Activated T-helper 1 cell treated with anti-CD3 and anti-CD28 coated beads, Interleukin-2, amount 50 U/mL, for 16 hours (primary cell): ENCODE measurements around the gene APOL3.
"Not testable (repeated sequence)": the region's sequence is repeated elsewhere in the genome, so short reads cannot be mapped to it uniquely, and the experiment has no call there.

ENCODE experiments used
- DNase-seq, 2 donors: peaks; one replicate each; pipeline ENCODE4 v3.0.0-alpha.2; 2020; ENCODE audit warnings: low read depth in 1 of 2, low spot score in 1 of 2

APOL3 gene

DNA sequence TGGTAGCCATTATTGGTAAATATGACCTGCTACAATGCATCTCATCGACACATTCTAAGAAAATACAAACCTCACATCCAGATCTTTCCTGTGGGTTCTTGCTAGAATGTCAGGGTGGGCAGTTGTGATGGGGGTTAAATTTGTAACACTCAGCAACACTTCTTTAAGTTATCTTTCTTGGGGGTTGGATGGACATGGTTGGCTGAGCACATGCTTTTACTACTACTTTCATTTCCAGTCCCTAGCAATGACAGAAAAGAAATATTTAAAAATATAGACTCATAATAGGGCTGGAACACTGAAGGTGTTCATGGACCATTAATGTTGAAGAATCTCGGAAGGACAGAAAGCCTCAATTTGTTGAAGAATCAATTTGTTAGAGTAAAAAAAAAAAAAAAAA, 57.6 kb downstream of the APOL3 start:
- DNase-seq = no peak

DNA sequence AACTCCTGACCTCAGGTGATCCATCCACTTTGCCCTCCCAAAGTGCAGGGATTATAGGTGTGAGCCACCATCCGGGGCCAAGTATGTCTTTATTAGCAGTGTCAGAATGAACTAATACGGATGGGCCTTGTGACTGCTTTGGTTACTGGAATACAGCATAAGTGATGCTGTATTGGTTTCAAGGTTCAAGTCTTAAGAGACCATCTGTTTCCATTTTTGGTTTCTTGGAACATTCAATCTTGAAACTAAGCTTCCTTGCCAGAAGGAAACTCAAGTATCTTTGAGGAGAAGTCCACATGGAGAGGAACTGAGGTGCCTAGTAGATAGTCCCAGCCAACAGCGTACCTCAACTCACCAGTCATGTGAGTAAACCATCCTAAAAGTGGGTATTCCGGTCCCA, 58.8 kb downstream of the APOL3 start:
- no peak for DNase-seq

- not testable (repeated sequence) for DNase-seq
These were observed 59.6 kb downstream of the APOL3 start for GRCh38 chr22:36100908-36101307.

DNA sequence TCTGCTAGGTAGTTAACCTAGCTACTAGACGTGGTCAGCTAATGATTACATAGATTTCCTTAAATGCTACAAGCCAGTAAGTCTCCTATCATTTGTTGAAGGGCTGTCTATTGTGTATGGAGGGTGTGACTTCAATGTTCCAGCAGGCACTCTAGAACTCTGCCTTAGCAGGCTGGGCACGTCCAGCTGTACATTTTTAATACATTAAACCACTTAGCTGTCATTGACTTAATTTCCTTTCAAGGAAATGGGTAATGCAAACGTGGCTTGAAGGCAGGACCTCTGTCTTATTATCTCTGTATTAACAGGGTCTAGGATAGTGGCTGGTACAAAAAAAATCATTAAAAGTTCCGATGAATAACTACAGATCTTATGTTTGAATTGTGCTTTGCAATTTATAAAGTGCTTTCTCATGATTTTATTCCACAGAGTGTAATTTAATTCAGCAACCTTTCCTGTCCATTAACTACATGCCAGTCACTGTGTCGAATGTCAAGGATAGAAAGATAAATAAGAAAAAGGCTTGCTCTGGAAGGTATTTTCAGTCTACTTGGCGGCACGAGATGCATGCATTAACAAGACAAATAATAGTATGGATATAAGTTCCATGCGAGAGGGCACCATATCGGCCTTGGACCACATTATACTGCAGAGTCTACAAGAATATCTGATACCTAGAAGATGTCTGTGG, 60.3 kb downstream of the APOL3 start:
- DNase-seq = no peak

DNA sequence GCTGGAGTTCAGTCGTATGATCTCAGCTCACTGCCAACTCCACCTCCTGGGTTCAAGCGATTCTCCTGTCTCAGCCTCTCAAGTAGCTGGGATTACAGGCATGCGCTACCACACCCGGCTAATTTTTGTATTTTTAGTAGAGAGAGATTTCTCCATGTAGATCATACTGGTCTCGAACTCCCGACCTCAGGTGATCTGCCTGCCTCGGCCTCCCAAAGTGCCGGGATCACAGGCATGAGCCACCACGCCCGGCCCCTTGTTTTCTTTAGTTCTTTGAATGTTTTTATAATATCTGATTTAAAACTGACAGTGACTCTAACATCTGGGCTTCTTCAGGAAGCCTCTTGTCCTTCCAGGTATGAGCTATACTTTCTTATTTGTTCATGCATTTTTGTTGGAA, 61.0 kb downstream of the APOL3 start:
- DNase-seq = not testable (repeated sequence)

- no peak for DNase-seq
These were observed 62.7 kb downstream of the APOL3 start for GRCh38 chr22:36097880-36098279.

GRCh38 chr22:36090772-36091171, 69.8 kb downstream of the APOL3 start:
- not testable (repeated sequence) for DNase-seq
